ENCODE data around the gene MCOLN1. TPM values are rescaled to one million over a fixed set of nuclear protein-coding genes. Genes with fewer than 3 reads are reported as not detected.

MCOLN1 gene
- total and polyA plus RNA-seq, 2 of the 8 experiments (the other 6 are each of a cell fraction or from before 2014, with no cell fraction given), result 19.1 to 40.0 TPM

DNA sequence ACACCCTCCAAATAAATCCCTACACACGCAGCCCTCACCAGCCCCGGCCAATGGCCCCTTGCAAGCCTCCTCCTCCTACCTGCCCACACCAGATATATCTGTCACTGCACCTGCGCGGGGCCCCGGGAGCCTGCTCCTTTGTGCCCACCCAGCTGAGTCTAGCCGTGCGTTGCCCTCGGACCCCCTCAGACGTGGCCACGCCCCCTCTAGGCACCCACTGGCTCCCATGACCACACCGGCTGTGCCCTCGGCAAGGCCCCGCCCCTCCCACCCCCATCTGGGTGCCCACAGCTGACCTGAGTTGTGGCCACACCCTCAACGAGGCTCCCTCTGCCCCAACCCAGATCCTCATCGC, 6.8 kb downstream of the MCOLN1 start (continued):
- no peak for TF ChIP-seq ZNF274 (IDR thresholded peaks at IDR 0.05; ENCODE audit: borderline replicate concordance, extremely low read depth, low read length)
